OCI-LY3 (cell line): ENCODE results near the gene BANF2.

Experiments
- CTCF ChIP-seq: fragments of 200-600, 300-600 bp; sonication (generic); IDR thresholded peaks from 2 replicates; pipeline ENCODE4 v1.5.1; 2014; ENCODE audit warnings: antibody characterized with exemption, low read length, low read depth
- EZH2phosphoT487 ChIP-seq: fragments of 200-600 bp; shearing (Covaris generic); IDR thresholded peaks from 2 replicates; pipeline ENCODE4 v1.6.1; 2018; ENCODE audit warnings: antibody characterized with exemption, mixed run types, low read depth

GRCh38 chr20:17687800-17688199 is 12.0 kb upstream of the BANF2 start:
- TF ChIP-seq CTCF, result no peak
- no peak for TF ChIP-seq EZH2phosphoT487
